CD4-positive, alpha-beta T cell treated with Interleukin-15 for 1 hour (primary cell): ENCODE results near the gene PACS1.
A peak's percentile ranks its signal among the peaks of the same experiment; 100 is the strongest.
"Not testable (repeated sequence)": the region's sequence is repeated elsewhere in the genome, so short reads cannot be mapped to it uniquely, and the experiment has no call there.

Experiments used
- DNase-seq: peaks from one replicate; pipeline ENCODE4 v3.0.0-alpha.2; 2020

Gene PACS1

GRCh38 chr11:66264383-66264782, 194.3 kb downstream of the PACS1 start:
- DNase-seq: no peak

- no peak for DNase-seq
Observed at GRCh38 chr11:66264914-66265313, 194.8 kb downstream of the PACS1 start.

- no peak for DNase-seq
Observed at GRCh38 chr11:66265531-66266377, 195.7 kb downstream of the PACS1 start.

- DNase-seq: no peak
Observed at GRCh38 chr11:66266378-66267038, 196.4 kb downstream of the PACS1 start.

GRCh38 chr11:66267039-66267378, 196.9 kb downstream of the PACS1 start:
- no peak for DNase-seq

- peak; percentile 88 for DNase-seq
Observed at GRCh38 chr11:66267379-66268243, 197.5 kb downstream of the PACS1 start.

GRCh38 chr11:66268244-66268951, 198.3 kb downstream of the PACS1 start, which contains the start of gene RAB1B:
Gene RAB1B (plus strand): TSS chr11:66268639. CDS start chr11:66268680, 41 bp downstream.
- DNase-seq: peak; percentile 100

GRCh38 chr11:66268952-66269905, 199.2 kb downstream of the PACS1 start:
- DNase-seq: no peak

- no peak for DNase-seq
Observed at GRCh38 chr11:66271816-66272215, 201.7 kb downstream of the PACS1 start.

GRCh38 chr11:66272596-66272995, 202.5 kb downstream of the PACS1 start:
- DNase-seq: peak; percentile 44

- DNase-seq: no peak
Observed at GRCh38 chr11:66274219-66274618, 204.1 kb downstream of the PACS1 start.

- DNase-seq: no peak
Observed at GRCh38 chr11:66275396-66275795, 205.3 kb downstream of the PACS1 start.

- no peak for DNase-seq
Observed at GRCh38 chr11:66275984-66276612, 206.0 kb downstream of the PACS1 start.

- DNase-seq: not testable (repeated sequence)
Observed at GRCh38 chr11:66276619-66277018, 206.5 kb downstream of the PACS1 start.

- DNase-seq: not testable (repeated sequence)
Observed at GRCh38 chr11:66277064-66277463, 207.0 kb downstream of the PACS1 start.

- peak; percentile 42 for DNase-seq
Observed at GRCh38 chr11:66277471-66278362, 207.6 kb downstream of the PACS1 start, which contains the start of gene CNIH2. Gene CNIH2 (plus strand): TSS chr11:66278175. CDS start chr11:66278457, 282 bp downstream.

- DNase-seq: peak; percentile 59
Observed at GRCh38 chr11:66278363-66279091, 208.5 kb downstream of the PACS1 start.

- DNase-seq: no peak
Observed at GRCh38 chr11:66279092-66279734, 209.1 kb downstream of the PACS1 start.
